GM15510 (cell line): ENCODE data around the gene OR8B3.

ENCODE experiments used
- POLR2A ChIP-seq: IDR thresholded peaks from 3 replicates; pipeline ENCODE4 v1.6.1; 2011; ENCODE audit warnings: borderline replicate concordance; ENCODE audit not compliant: insufficient read length; ENCODE audit errors: extremely low read depth

Gene OR8B3

GRCh38 chr11:124398924-124399323, at the start of gene OR8B3:
TSS of gene OR8B3 (minus strand) at chr11:124399024. CDS start at chr11:124397351, 1,673 bp downstream.
- TF ChIP-seq POLR2A = no peak

GRCh38 chr11:124446916-124447315, 48.1 kb upstream of the OR8B3 start:
- TF ChIP-seq POLR2A = no peak

GRCh38 chr11:124445646-124446150, 46.9 kb upstream of the OR8B3 start, which contains the start of gene OR8B8:
TSS of gene OR8B8 (minus strand) at chr11:124445696. CDS start at chr11:124441085, 4,611 bp downstream.
- no peak for TF ChIP-seq POLR2A

GRCh38 chr11:124442847-124443246, 44.0 kb upstream of the OR8B3 start:
- TF ChIP-seq POLR2A = no peak

GRCh38 chr11:124442442-124442841, 43.6 kb upstream of the OR8B3 start:
- TF ChIP-seq POLR2A = no peak

- no peak for TF ChIP-seq POLR2A
Measured at GRCh38 chr11:124441519-124441918, 42.7 kb upstream of the OR8B3 start.

GRCh38 chr11:124441081-124441480, 42.3 kb upstream of the OR8B3 start:
- no peak for TF ChIP-seq POLR2A

- TF ChIP-seq POLR2A = no peak
Measured at GRCh38 chr11:124440608-124441007, 41.8 kb upstream of the OR8B3 start.

GRCh38 chr11:124434699-124435098, 35.9 kb upstream of the OR8B3 start:
- TF ChIP-seq POLR2A = no peak

- no peak for TF ChIP-seq POLR2A
Measured at GRCh38 chr11:124429599-124429998, 30.8 kb upstream of the OR8B3 start.

- no peak for TF ChIP-seq POLR2A
Measured at GRCh38 chr11:124424384-124424921, 25.6 kb upstream of the OR8B3 start, which contains the start of gene OR8B4. TSS of gene OR8B4 (minus strand) at chr11:124424871. CDS start at chr11:124424871, 0 bp downstream.

GRCh38 chr11:124421043-124421442, 22.2 kb upstream of the OR8B3 start:
- TF ChIP-seq POLR2A = no peak

GRCh38 chr11:124415356-124415923, 16.6 kb upstream of the OR8B3 start:
- TF ChIP-seq POLR2A = no peak

GRCh38 chr11:124409906-124410305, 11.1 kb upstream of the OR8B3 start:
- TF ChIP-seq POLR2A = no peak

GRCh38 chr11:124405581-124405980, 6.8 kb upstream of the OR8B3 start:
- TF ChIP-seq POLR2A = no peak

- TF ChIP-seq POLR2A = no peak
Measured at GRCh38 chr11:124402326-124402922, 3.6 kb upstream of the OR8B3 start.
